Measurements from ENCODE around the gene DPCD.

DPCD gene

DNA sequence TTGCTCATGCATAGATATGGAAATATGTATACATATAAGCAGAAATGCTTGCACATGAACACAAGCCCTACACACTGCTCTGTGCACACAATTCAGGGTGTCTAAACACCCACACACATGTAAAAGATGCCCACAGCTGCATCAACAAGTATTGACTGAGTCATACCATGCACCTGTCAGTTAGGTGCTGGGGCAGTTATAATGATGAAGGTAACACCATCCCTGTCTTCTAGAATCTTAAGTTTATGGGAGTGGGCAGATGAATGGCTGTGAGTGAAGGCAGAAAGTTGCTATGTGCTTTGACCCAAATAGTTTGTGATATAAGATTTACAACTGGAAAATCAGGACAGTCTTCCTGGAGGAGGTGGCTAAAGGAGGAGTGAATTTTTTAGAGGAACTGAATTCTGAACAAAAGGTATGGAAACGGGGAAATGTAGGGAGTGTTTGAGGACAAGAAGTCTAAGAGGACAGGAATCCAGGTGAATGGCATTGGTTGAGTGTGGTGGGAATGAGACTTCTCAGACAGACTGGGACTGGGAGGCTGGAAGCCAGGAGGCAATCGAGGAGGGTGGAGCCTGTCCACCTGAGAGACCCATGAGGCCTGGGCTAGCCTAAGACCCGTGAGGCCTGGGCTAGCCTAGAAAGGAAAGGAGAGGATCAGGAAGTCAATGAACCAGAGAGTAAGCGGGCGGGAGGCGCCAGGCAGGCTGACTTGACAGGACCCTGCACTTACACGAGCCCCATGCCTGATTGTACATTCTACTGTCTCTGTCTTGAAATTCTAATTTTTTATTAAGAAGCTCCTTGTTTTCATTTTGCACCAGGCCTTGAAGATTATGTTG is 20.7 kb upstream of the DPCD start:
- DNase-seq: no peak

DNA sequence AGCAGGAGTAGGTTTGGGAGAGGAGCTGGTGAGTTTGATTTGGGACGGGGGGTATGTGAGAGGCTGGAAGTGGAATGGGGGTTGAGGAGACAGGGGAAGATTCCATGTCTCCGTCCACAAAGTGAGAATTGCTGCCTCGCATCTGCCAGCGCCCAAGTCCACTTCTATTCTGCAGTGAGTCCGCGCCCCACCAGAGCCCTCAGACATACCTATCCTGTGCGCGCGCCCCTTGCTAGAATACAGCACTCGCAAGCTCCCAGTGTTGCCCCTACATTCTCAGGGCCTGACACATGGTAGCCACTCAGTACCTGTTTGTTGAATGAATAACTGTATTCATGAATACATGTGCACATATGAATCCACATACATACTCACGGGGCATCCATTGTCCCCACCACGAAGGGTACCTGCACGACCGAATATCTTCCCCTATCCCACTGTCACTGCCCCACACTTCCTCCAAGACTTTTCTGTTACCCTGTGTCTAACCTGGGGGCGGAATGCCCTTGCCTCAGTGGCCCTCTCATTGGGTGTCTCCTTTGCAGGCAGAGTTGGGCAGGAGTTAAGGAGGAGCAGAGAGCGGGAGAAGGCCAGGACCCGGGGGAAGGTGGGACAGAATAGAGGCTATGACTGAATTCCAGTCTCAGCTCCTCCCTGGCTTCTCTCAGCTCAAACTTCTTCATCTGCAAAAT is 19.9 kb upstream of the DPCD start:
- no peak for DNase-seq

DNA sequence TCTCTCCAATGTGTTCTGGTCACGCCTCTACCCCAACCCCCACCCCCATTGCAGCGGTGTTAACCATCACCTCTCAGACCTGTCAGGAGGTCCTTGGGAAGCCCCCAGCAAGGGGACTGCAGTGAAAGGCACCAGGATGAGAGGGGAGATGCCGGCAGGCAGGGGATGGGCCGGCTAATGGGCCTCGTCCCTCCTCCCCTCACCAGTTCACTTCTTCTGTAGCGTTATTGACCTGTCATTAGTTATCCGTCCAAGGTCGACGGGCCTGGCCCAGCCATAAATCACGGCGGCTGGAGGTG is 18.8 kb upstream of the DPCD start:
- DNase-seq: no peak

DNA sequence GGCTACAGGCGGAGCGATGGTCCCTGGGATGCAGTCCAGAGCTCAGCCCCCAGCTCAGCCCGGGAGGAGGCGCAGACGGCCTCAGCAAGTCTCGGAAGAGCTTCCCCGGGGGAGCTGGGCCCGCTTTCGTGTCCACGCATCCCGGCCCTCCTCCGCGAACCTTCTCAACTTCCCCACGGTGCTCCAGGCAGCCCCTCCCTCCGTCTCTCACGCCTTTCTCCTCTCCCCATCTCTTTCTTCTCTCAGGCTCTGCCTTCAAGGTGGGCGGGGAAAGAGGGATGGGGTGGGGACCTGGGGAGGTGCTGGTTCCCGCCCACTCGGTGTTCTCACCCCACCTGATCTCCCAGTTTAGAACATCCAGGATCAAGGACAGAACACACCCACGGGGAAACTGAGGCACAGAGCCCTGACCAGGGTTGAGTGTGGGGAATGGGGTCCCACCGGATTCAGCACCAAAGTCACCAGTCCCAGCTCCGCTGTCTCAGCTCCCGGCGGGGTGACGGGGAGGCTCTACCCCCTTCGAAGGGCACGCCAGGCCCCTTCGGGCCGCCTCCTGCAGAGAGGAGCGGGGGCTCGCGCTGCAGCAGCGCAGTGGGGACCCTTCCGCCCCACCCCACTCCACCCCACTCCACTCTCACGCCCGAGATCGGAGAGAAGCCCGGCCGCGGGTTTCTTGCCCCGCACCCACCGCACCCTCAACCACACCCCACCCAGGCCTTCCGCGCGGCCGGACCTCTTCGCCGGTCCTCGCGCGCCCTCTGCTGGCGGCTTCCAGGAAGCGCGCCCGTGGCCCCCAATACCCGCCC is 18.3 kb upstream of the DPCD start:
- DNase-seq: peak; percentile 77

DNA sequence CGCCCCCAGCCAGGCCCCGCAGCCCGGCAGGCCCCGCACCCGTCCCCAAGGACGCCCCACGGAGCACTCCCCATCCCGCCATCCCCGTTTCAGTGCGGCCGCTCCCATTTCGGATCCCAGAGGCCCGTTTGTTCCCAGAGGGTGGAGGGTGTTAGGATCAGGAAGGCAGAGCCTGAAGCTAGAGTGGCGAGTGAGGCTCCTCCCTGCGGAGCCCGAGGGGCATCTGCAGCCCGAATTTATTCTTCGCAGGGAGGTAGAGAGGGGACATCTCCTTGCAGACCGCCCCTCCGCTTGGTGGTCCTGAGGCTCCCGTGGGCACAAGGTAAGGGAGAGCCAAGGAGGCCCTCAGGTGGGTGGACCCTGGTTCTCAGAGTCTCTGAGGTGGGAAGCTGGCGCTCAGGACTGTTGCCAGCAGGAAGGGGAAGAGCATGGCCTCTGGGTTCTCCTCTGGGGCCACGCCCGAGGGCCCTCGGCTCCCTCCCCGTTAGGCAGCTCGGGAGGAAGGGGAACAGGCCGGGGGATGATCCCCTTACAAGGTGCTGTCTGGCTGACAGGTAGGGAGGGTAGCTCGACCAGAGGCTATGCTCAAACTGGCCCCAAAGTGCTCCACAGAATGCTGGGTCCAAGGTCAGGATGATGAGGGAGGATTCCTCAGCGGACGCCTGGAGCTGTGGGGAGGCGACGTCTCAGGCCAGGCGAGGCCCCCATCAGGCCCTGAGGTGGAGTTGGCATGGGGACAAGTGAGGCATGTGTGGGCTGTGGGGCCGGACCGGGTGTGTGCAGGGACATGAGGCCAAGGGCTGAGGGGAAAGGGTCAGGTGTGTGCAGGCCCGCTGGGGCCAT is 17.5 kb upstream of the DPCD start:
- DNase-seq: peak; percentile 4

DNA sequence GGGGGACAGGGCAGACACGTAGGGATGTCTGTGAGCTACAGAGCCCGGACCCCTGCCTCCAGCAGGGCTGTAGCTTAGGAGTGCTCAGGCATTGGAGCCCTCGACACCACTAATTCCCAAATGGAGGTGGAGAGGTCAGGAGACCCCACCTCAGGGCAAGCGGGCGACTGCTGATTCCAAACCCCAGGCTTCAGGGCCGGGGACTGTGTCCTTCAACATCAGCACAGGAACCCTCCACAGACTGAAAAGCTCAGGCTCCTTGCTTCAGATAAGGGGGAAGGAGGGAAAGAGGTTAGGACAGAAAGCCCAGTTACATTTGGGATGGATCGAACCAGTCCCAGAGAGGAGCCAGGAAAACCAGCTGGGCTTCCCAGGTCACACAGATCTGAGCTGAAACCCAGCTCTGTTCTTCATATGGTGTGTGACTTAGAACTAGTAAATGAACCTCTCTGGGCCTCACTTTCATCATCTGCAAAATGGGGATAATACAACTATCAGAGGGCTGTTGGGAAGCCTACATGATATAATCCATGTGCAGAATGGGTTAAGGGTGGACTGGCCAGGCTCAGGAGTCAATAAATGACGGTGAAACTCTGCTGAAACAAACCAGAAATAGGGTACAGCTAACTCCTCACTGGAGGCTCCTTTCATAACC is 16.7 kb upstream of the DPCD start:
- DNase-seq: no peak

DNA sequence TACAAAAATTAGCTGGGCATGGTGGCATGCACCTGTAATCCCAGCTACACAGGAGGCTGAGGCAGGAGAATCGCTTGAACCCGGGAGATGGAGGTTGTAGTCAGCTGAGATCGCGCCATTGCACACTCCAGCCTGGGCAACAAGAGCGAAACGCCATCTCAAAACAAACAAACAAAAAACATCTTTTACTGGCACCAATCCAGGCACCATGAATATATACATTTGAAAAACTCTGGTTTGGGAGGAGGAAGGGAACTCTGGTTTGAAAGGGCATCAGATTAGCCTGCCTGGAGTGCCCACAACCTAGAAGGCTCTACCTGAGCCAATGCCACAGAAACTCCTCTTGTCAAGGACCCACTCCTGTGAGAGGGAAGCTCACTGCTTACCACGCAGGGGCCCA is 16.0 kb upstream of the DPCD start:
- no peak for DNase-seq

DNA sequence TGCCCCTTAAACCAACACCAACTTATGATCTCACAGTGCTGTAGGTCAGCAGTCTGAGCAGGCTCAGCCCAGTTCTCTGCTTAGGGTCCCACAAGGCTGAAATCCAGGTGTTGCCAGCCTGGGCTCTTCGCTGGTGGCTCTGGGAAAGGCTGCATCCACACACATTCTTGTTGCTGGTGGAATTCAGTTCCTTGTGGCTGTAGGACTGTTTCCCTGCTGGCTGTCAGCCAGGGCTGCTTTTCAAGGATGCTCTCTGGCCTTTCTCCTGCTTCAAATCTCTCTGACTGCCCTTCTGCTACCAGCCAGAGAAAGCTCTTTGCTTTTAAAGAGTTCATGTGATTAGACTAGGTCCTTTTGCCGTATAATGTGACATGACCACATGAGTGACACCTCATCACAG is 15.3 kb upstream of the DPCD start:
- no peak for DNase-seq

DNA sequence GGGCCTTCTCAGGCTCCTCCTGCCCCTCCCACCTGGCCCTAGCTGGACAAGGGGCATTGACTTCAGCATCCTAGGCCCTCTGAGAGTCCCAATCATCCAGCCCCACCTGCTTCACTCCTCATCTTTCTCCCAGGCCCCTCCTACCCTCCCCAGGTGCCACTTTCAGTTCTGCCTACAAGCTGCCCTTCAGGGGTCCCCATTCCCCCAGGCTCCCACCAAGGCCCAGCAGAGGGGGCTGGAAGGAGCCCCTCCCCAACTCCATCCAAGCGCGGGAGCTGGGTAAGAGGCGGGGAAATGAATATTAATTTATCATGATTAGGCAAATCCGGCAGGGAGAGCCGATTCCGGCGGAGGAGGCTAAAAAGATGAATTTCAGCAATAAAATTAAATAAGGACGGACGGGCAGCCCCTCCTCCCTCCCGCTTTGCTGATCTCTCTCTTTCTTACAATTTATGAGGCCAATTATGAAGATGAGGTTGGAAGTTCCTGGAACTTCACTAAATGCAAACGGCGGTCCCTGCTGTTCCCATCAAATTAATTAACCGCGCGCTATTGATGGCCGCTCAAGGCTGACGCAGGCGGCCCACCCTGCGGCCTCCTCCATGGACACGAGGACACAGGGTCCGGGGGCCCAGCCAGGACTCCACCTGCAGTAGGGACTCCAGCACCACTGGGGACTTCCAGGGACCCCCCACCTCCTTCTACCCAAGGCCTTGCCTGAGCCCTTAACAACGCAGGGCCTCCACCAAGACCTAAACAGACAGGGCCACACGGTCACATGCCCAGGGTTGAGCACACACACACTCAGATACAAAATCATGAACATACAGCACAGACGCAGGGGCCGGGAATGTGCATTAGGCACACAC is 14.0 kb upstream of the DPCD start:
- no peak for DNase-seq

DNA sequence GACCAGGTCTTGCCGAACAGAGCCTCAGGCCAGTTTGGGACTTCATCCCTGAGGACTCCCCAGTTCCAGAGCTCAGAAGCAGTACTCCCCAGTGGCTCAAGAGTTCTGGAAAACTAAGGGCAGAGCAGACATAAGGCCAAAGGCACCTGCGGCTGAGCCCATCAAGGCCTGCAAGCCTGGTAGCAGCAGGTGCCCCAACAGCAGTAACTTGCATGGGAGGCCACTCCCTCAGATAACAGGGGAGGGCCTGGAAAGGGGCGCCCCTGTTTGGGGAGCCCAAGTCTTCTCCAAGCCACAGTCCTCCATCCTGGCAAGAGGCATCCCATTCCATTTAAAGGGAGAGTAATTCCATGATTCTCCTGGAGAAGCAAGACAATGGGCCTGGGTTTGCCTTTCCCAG is 13.0 kb upstream of the DPCD start:
- no peak for DNase-seq

DNA sequence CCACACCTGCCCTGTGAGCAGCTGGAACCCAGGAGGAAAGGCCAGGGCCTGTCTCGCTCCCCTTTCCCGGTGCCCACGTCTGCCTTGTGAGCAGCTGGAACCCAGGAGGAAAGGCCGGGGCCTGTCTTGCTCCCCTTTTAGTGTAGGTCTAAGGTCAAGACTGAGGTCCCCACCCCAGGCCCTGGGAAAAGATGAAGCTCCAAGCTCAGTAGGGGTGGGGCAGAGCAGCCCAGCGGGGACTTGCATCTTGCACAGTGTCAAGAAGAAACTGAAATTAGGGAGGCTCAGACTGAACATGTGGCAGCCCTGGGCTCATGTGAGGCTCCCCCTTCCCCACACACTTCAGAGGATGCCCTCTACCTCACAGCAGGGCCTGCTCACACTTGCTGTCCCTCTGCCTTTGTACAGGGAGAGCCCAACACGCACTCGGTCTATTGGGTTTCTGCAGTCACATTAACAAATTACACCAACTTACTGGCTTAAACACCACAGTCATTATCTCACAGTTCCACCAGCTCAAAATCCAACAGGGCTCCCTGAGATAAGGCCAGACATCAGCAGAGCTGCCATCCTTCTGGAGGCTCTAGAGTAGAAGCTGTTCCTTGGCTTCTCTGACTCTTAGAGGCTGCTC is 12.4 kb upstream of the DPCD start:
- DNase-seq: no peak

DNA sequence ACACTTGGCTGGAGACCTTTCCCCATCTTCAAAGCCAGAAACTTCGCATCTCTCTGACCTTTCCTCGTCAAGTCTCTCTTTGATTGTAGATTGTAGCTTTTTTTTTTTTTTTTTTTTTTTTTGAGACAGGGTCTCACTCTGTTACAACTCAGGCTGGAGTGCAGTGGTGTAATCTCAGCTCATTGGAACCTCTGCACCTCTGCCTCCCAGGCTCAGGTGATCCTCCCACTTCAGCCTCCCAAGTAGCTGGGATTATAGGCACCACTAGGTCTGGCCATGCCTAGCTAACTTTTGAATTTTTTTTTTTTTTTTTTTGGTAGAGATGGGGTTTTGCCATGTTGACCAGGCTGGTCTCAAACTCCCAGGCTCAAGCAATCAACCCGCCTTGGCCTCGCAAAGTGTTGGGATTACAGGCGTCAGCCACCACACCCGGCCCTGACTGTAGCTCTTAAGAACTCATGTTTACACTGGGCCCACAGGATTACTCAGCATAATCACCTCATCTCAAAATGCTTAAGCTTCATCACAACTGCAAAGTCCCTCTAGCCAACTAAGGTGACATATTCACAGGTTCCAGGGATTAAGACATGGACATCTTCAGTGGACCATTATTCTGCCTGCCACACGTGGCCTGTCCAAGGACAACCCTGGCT is 11.8 kb upstream of the DPCD start:
- DNase-seq: no peak

DNA sequence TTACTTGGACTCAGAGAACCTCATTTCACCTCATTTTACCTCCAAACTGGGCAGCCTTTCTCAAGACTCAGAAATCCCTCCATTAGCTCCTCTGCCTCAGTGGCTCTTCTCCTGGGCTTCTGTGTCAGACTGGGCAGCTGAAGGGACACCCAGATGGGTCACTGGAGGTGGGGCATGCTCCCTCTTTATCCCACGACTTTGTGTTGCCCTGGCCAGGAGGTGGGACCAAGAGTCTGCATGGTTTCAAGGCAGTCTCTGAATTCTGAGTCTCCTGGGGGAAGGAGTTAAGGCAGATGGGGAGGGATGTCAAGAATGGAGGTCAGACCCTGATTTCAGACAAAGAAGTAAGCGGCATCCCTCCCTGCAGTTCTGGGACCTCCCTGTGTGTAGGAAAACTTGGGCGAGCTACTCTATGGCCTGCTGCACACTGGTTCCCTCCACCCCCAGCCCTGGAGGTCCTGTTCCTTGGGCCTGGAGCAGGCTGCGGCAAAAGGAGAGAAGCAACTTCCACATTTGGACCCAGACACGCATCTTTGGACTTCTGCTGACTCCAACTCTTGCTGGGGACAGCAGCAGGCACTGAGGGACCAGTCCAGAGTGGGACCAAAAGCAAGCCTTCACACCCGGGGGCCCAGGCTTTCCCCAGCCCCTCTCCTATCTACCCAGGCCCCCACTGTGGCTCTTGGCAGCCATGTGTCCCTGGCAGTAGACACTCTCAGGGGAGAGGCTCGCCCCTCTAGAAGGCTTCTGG is 10.8 kb upstream of the DPCD start:
- DNase-seq: no peak

DNA sequence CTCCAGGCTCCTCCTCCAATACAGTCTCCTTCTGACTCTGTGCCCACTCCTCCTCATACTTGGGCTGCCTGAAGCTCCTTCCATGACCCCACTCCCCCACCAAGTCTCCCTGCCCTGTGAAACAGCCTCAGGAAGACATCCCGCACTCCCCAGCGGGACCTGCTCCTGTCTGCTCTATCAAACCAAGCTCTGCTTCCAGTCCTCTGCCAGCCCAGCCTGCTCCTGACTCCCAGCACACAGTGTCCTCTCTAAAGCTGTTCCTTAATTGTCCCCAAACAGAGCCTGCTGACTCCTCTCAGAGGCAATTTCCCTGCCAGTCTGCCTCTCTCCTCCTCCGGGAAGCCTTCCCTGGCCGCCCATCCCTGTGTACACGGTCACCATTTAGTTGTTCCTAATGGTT is 9.9 kb upstream of the DPCD start:
- DNase-seq: no peak

DNA sequence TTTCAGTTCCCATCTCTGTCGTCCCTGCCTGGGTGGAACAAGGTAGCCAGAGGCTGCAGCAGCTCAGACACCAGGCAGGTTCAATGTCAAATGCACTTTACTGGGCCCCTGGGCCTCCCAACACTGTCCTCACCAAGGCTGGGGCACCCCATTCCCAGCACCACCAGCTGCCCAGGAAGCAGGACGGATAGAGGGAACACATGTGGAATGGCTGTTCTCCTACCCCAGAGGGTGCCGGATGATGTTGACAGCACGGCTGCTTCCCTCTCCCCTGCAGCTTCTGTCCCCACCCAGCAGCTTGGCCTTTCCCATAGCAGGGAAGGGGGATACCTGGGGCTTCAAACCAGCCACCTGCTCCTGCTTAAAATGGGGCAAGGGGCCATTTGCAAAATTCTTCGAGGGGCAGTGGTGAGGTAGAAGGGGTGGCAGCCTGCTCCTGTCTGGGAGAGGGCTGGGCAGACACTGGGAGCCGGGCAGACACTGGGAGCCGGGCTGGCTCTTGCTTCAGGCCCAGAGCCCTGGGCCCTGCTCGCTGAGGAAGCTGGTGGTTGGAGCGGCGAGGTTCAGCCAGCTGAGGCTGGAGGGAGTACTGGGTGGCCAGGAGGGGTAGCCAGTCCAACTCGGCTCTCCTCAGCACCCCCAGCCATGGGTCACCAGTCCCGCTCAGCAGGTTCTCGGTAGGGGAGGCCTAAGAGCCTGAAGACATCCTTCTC is 9.2 kb upstream of the DPCD start:
- DNase-seq: no peak

DNA sequence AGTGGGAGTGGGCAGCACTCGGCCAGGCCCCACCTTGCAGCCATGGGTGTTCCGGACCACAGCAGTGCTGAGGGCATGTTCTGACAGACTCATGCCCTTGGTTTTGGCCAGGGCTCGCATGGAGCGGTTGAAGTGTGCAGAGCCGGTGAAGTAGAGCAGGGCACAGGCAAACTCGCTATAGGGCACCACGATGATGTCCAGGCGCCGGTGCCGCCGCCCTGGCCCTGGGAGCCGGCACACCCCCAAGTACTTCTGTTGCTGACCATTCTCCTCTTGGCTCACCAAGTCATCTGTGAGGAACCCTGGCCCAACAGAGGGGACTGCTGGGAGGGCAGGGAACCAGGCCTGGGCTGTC is 8.6 kb upstream of the DPCD start:
- DNase-seq: no peak

DNA sequence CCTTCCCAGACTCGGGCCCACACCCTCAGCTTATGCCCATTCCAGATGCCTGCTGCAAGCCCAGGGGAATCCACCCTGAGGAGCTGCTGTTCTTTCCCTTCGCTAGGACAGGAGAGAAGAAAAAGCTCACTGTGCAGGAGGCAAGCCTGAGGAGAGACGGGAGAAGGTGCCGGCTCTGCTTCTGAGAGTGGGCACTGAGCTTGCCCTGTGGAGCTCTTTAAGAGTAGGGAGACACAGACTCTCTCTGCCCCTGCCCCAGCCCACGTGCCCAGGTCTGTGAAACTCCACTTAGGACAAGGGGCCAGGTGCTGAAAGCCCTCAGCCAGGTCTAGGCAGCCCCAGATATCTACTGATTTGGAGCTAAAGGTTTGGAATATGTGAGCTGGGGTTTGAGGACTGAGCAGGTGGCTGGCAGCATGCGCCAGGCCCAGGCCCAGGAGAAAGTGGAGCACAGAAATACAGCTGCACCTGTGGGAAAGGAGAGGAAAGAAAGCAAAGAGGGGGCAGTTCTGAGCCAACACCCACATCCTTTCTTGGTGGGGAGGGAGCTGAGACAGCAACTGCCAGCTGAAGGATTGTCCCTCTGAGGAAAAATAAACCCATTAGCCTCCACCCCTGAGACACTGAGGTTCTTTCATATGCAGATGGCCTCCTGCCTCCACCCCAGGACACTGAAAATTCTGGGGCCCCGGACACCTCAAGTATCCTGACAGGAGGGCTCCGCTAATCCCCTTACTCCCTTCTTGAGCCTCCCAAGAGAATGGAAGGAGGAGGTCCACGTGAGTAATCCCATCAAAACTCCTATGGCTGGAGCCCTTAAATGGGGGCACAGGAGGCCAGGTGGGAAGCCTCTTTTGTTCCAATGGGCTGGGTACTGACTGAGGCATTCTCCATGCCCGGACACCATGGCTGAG is 7.4 kb upstream of the DPCD start:
- DNase-seq: no peak

DNA sequence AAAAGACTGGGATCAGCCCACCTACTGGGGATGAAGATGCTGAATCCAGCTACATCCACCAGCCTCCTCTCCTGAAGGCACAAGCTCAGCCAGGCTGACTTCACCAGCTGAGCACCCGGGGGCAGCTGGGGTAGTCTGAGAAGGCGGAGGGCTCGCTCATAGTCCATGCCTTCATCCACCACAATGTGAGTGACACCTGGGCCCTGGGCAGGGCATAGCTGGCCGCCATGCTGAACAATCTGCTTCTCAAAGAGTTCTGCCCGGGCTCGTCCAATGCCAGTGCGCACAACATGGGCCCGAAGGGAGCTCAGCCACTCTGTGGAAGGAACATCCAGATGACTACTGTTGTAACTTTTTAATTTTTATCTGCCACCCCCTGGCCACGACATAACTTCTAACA is 2.3 kb upstream of the DPCD start:
- DNase-seq: no peak
